Erythroblast (primary cell): ENCODE data around the gene MYO16.

ENCODE experiments used
- GATA1 ChIP-seq: IDR thresholded peaks from 2 replicates; pipeline ENCODE4 v1.6.1; 2011; ENCODE audit warnings: low read depth, mild to moderate bottlenecking, control low read depth, low read length, moderate library complexity
- POLR2A ChIP-seq: IDR thresholded peaks from 2 replicates; pipeline ENCODE4 v1.6.1; 2011; ENCODE audit warnings: mild to moderate bottlenecking, low read length

DNA sequence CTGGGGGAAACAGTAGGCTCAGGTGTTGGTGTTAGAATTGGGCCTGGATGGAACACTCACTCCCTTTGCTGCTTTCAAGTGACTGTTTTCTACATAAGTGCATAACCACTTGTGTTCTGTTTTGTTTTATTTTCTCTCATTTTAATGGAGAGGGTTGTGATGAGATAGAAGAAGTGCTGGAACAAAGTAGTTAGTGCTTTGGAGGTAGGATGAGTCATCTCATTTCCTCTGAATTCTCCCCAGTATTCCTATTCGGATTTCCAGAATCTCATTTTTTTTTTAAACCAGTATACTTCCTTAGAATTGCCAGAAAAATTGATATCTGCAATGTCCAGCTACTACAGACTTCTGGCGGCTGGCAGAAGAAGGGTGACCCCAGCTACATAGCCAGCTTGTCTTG is 575.9 kb downstream of the MYO16 start:
- TF ChIP-seq POLR2A = no peak
- TF ChIP-seq GATA1 = no peak
